GM18858 (cell line): ENCODE data around the gene MFSD6L.
"Not testable (repeated sequence)": the region's sequence is repeated elsewhere in the genome, so short reads cannot be mapped to it uniquely, and the experiment has no call there.

Source experiments
- ATAC-seq: cut with Tn5 transposase; IDR thresholded peaks from one replicate; pipeline ENCODE4 v1.9.1; 2021; ENCODE audit not compliant: unreplicated experiment

Gene MFSD6L

DNA sequence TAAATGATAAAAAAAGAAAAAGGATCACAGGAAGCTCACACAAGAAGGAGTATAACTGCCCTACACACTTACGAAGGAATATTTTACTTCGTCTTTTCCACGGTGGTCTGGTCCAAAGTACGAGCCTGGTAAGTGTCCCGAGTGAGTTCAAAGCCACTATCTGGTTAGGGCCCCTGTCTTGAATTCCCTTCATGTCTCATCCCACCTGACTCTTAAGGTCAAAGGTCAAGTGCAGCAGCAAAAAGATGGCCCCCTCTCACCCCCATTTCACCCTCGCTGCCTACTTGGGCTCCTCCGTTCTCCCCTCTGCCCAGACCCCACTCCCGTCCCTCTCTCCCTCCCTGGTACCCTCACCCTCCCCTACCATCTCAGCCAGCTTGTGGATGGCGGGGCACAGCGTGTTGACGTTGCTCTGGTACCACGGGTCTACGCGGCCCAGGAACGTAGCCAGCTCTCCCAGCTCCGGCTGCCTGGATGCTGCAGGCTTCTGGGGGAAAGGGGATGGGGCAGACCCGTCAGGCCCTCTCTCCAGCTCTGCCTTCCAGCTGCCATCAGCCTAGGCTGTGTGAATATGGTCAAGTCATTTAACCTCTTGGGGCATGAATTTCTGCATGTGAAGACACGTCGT lies 27.8 kb upstream of the MFSD6L start:
- ATAC-seq = no peak

DNA sequence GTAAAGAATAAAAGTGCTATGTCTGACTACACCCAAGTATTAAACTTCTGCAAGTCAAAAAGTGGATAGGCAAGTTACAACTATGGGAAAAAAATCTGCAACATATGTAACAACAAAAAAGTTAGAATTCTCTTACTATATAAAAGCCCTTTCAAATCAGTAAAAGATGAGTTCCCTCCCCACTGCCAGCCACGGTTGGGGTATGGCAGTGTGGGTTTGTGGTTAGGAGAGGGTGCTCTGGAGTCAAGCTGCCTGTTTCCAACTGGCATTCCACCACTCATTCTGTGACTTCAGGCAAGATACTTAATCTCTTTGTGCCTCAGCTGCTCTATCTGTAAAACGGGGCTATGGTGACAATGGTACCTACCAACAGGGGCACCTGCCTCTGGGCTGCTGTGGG lies 26.6 kb upstream of the MFSD6L start:
- ATAC-seq = no peak

DNA sequence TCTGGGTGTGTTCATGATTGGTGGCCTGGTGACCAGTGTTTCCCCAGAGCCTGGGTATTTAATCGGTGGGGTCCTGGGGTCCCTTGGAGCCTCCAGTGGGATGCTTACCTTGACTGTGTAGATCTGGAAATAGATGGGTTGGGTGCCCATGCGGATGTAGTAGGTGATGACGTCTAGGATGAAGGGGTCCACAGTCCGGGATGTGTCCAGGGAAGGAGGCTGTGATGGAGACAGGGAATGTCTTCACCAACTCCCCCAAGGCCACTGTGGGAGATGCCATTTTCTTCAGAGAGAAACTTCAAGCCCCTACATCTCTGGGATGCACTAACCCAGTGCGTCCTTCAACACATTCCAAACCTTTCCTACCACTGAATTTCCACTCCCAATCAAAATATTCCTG lies 24.1 kb upstream of the MFSD6L start:
- ATAC-seq = no peak

DNA sequence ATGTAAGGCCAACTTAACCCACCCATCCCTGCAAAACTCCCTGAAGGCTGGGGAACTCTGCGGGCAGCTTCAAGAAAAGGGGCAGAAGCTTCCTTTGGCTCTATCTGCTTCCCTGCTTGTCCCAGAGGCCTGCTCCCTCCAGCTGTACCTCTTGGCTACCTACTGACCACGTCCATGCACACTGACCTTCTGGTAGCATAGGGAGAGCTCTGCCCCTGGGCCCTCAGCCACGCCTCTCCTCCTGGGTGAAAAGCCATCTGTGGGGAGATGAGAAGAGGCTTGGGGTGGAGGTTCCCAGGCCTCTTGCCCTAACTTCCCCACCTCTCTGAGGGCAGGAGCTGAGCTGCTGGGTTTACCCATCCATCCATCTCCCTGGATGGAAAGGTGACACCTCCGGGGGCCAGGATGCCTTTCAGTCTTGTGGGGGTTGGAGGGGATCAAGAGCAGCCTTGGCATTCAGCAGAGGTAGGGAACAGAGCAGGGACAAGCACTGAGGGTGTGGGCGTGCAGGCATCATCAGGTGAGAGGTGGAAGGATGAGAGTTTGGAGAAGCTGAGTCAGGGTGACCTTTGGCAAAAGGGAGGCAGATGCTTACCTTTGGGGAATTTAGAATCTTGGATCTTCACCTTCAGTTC lies 23.4 kb upstream of the MFSD6L start:
- no peak for ATAC-seq

DNA sequence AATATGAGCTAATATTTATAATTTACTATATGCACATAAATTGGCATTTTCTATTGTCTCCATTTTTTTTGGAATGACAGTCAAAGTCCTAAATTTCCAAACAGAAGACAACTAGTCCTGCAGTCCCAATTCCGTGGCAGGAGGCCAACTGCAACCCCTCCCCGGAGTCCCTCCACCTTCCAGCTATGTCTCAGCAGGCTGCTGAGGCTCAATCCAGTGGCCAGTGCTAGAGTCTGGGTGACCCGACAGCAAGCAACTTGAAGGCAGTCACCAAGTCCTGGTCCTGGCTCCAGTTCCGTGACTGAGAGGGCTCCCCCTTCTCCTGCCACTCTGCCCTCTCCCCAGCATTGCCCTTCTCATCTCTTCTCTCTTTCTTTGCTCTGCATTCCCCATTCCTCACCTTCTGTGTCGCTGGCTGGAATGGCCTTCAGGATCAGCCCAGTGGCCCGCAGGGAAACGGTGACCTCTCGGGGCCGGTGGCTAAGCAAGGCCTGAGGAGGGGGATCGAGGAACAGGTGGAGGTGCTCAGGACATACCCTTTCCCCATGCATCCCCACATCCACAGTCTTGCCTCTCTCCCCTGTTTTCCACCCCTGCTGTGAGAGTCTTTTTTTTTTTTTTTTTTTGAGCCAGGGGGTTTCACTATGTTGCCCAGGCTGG lies 22.4 kb upstream of the MFSD6L start:
- no peak for ATAC-seq

DNA sequence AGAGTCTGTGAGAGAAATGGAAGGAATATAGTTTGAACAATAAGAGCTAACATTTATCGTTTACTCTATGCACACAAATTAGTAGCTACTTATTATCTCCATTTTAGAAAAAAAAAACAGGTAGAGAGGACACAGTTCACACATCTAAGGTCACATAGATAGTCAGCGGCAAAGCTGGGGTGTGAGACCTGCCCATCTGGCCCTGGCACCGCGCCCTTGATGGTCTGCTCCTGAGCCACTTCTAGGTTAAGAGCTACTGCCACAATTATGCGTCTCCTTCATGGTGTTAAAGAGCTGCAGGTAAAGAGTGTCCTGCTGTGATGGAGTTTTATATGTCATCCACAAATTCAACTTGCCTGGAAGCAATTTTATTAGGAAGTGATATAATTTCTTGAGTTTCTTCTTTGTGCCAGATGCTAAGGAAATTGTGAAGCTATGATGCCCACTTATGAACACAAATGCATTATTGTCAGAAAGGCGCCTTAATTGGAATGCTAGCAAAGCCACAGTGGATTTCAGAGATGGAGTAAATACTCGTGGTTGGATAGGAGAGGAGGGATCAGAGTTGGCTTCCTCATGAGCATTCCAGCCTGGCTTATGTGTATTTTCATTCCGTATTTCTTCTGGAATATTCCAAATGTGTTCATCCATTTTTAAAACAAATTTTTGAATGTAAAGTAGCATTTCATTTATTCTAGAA lies 21.3 kb upstream of the MFSD6L start:
- no peak for ATAC-seq

DNA sequence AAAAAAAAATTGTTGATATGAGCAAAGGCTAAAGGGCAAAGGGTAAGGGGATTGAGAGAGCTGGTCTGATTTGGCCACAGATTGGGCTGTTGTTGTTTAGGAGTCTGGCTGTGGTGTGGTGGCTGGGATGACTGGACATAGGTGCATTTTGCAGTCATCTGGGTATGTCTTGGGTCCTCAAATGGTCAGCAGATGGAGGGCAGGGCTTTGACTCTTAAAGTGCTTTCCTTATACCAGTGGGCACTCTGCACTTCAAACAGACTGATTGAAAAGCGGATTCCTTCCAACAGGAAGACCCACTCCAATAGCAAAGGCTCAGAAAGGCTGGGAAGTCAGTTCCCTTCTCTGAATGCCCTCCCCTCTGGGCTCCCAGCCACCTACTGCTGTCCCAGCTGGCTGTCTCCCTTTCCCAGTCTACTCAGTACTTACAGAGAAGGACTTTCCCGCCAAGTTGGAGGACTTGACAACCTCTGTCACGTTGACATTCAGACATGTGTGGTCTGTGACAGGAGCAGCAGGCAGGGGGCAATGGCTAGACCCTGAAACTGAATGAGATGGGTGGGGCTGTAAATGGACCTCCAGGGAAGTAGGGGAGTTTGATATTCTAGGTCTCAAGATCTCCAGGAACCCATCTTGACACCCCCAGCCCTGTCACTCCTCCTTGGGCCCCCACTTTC lies 19.6 kb upstream of the MFSD6L start:
- no peak for ATAC-seq

DNA sequence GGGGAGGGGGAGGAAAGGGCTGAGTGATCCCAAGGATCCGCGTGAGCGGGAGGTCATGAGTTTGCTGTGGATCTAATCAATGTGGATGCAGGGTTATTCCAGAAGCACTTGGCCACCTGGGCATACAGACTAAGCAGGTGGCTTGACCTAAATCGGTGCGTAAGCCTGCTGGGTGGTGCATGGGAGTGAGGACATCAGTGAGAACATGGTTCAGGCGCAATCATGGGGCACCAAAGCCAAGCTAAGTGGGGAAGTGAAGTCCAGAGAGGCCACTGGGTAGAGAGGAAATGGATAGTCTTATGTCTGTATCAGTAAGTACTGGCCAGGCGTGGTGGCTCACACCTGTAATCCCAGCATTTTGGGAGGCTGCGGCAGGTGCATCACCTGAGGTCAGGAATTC lies 18.9 kb upstream of the MFSD6L start:
- ATAC-seq = no peak

DNA sequence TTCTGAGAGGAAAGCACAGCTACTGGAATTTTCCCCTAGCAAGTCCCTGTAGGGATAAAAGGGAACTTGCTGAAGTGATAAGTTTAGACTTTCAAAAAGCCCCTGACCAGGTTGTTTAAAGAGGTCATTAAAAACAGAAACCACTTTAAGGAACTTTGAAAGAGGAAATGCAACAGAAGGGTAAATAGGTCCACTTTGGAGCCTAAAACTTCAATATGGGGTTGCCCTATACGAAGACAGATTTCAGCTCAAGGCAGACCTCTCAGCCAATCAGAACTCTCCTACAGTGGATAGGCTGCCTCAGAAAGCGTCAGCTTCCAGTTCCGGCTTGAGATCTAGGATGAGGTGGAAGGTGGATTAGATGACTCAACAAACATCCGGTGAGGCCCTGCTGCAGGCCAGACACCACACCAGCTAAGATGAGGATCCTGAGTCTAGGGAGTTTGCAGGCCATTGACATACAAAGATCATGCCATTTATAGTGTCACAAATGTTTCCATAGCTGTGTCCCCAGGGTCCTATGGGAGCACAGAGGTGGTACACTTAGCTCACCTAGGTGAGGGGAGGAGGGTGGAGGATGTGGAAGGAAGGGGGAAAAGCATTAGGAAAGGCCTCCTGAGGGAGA lies 7.9 kb upstream of the MFSD6L start:
- ATAC-seq = peak; percentile 83

DNA sequence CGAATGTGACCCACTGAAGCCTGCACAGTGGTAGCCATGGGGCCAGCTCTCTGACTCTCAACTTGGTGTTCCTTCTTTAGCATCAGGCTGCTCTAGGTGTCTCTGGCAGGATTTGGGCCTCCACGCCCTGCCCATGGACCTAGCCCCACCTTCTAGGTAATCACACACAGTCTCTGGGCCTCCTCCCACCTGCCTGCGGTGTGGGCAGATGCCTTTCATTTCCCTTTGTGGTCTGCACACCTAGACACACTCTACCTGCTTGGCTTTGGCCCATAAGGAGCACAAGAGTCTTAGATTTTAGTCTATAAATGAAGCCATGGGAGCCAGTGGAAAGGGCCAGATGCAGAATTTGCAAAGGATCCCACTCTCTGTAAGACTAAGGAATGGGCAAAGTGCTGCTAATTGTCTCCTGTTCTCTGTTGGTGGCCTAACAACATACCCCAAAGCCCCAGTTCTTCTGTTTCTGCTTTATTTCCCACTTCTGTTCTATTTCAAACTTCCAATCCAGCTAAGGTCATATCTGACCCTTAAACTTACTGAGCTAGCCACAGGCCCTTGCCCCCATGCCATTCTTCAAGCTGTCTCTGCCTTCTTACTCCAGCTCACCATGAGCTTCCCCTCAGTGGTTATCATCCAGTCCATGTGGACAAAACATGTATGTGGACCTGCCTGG lies 7.2 kb upstream of the MFSD6L start:
- no peak for ATAC-seq

DNA sequence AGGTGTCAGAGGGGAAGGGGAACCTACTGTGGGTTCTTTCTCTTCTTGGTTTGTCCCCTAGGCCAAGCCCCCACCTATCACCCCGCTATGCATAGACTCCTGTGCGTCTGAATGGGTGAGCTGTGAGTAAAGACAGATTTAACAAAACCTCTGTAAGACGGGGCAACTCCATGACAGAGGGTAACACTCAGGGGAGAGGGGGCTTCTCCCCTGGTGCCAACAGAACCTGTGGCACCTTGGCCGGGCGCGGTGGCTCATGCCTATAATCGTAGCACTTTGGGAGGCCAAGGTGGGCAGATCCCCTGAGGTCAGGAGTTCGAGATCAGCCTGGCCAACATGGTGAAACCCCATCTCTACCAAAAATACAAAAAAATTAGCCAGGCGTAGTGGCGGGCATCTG lies 6.2 kb upstream of the MFSD6L start:
- ATAC-seq = not testable (repeated sequence)

DNA sequence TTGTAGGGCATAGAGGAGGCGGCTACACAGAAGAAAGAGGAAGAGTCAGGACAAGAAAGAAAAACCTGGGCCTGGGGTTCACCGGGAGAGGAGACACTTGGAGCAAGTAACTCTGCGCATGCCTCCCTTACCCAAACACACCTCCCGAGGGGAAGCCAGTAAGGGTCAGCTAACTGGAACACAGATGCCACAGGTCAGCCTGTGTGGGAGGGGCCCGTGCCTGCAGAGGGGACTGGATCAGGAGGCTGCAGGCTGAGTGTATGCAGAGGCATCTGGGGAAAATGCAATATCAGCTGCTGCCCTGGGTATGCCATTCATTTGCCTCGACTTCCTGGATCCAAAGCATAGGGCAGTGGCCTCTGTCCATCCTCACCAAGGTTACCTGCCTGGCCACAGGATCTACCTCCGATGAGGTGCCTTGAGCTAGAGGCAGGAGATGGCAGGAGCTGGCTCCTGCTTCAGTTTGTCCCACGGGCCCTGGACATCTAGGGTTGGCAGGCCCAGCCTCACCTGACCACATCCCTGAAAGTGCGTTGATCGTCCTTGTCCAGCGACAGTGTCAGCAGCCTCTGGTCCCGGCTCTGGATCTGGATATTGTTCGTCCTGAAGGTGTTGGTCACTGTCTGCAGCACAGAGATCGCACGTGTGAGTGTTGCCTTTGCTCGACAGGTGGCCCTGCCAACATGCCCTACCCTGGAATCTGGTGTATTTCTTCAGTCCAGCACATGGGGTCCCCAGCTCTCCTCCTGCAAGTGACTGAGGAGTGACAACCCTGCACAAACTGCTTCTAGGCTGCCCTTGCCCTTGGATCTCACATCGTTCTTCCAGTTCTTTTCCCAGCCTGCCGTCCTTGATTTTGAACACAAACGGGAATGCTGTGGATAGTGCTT lies 4.6 kb upstream of the MFSD6L start:
- ATAC-seq = no peak

DNA sequence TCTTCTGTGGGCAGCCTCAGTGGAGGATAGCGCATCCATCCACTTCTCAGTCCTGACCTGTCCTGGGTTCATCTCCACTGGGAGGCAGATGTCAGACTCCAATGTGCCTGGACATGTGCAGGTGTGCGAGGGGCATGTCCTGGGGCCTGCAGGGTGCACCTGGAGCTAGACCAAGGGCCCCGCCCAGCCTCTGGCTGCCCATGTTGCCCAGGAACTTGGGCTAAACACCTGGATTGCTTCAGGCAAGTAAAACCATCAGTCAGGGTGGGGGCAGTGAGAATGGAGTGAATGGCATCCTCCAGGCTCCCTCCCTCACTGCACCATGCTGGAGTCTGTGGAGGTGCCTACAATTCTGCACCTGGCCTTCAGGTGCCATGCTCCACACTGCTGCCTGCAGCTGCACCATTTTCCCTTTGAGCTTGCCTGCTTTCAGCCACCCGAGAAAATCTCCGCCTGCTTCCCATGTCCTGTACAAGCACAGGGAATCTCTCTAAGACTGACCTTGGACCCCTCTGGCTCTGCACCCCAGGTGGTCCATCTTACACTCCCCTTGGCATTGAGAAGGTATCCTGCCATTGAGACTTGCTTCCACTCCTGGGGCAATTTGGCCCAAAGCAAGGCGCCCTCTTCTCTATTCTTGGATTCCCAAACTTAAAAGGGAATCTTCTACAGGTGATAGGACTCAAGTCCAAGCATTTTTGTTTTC lies 2.1 kb upstream of the MFSD6L start:
- ATAC-seq = no peak

DNA sequence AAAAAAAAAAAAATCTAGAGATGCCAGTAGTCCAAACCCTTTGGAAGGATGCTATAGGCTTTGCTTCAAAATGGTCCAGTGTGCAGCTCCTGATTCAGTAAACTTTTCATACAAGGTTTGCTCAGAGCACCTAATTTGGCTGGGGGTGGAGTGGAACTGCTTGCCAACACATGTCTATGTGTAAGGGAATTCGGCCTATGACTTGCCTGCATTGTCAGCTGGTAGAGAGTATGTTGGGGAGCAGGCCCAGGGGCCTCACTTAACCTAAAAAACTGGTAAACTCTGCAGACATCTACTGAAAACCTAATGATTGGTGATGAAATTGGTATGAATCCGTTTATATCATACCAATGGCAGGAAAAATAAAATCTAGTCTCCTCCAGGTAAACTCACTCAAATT lies 1.5 kb upstream of the MFSD6L start:
- ATAC-seq = no peak

DNA sequence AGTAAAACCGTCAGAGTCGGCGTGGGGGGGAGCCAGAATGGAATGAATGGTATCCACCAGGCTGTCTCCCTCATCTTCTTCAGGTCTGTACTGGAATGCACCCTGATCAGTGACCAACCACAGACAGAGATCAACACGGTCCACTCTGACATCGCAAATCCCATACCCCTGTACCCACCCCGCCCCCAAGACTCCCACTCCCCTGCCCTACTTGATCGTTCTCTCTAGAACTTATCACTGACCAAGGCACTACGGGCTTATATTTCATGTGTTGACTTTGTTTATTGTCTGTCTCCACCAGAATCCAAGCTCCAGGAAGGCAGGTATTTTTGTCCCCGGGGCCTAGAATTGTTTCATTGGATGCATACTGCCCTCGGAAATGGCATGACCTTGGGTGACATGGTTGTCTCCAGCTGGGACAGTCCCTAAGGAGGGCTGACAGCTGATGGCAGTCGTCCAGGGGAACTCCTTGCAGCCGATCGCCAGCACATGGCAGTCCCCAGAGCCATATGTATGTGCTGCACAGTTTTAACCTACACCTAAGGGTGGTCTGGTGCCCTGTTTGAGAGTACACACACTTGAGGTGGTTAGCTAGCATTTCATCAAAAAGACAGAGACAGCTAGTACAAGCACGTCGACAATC lies 526 bp upstream of the MFSD6L start:
- no peak for ATAC-seq

DNA sequence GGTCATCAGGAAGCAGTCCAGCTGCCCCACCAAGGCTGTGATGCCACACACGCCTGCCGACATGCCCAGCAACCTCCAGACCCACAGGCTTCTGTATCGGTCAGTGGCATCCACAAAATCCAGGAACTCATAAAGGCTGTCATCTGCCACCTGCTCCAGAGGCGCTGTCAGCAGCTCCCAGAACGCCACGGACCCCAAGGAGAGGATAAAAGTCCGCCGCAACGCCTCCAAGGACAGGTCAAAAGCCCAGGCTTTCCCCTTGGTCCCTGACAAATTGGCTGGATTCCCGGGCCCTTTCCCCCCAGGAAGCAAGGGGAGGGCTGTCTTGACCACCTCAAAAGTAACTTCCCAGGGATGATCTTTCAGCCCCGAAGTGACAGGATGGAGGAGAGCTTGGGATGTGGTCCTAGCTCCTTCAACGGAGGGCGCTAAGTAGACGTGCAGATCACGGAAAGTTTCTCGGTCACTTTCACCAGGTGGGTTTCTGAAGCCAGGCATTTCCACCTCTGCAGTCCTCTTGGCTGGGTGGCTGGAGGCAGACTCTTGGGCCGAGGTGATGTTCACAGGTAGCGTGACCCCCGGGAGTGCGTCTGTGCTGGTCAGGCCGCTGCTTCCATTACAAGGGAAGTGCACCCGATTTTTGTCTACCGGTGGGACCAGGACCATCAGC lies 854 bp downstream of the MFSD6L start:
- ATAC-seq = no peak

DNA sequence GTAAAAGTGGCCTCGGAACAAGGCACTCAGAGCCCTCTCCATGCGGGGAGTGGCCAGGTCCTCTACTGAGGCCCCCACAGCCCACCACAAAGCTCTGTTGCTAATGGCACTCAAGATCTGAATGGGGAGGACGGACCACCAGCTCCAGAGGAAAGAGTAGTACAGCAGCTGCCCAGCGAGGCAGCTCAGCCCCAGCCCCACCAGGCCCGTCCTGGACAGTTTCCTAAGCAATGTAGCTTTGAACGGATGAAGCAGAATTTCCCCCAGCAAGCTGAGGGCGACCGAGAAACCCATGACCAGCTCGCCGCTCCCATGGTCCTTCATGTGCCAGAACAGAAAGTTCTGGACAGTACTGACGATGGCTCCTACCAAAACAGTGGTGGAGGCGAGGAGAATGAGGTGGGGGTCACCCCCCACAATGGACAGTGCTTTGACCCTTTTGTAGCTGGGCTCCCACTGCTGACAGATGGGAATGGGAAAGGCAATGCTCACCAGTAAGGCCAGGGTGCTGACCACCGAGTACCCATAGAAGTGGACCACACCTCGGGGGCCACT lies 1.5 kb downstream of the MFSD6L start:
- no peak for ATAC-seq

DNA sequence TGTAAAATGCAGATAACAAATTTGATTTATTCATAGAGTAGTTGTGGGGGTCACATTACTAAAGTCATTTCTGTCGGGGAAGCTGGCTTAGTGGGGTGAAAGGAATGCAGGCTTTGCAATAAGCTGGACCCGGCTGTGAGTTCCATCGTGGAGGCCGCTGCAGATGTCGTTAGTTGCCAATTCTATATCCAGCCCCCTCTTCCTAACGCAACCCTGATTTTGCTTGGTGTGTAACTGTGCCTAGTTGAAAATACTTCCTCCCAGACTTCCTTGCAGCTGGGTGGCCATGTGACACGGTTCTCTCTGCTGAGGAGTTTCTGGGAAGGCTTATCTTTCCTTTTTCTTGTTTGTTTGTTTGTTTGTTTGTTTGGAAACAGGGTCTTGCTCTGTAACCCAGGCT lies 4.5 kb downstream of the MFSD6L start:
- ATAC-seq = no peak
